Activated CD4-positive, alpha-beta T cell treated with anti-CD3 and anti-CD28 coated beads, Interleukin-2, amount 50 U/mL, for 1 hour (primary cell): ENCODE data around the gene AKNAD1.
"Not testable (repeated sequence)": the region's sequence is repeated elsewhere in the genome, so short reads cannot be mapped to it uniquely, and the experiment has no call there.

Experiments
- DNase-seq: peaks from one replicate; pipeline ENCODE4 v3.0.0-alpha.2; 2020

The AKNAD1 gene, protein sequence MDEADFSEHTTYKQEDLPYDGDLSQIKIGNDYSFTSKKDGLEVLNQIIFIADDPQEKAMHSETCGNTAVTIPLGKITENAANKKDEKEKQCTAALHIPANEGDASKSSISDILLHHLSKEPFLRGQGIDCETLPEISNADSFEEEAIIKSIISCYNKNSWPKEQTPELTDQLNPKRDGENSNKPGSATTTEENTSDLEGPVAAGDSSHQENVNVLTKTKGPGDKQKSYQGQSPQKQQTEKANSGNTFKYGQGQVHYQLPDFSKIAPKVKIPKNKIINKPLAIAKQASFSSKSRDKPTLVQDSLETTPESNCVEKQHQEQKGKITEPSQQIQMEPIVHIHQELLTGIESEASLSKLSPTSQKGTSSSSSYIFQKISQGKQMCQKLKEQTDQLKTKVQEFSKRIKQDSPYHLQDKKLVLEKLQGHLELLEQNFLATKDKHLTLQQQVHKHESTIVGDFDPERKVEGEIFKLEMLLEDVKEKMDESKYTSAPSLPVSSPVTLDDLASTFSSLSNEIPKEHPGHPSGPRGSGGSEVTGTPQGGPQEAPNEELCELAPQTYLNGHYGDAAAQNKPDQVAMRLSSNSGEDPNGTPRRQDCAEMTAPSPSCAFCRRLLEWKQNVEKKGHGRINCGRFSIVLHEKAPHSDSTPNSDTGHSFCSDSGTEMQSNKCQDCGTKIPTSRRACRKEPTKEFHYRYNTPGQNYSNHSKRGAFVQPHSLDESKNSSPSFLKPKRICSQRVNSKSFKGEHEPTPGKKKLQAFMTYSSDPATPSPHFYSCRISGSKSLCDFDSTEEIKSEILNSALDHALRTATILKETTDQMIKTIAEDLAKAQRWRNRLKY

DNA sequence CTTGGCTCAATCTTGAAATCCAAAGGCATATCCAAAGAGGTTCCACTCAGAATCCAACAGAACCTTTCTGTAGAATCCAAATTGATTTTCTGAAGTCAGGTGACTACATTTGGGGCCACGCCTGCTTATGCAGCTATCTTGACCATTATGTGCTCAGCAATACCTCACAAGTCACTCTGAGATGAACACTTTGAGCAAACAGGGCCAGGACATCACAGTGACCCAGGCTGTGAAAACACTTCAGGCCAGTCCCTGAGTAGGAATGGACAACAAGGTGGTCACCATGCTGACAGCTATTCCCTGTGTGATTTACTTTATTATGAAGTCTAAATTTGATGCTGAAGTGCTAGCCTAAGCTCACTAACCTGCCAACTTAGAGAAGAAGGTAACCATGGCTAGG, at the start of gene AKNAD1:
Gene AKNAD1, minus strand, starts transcription at position 101 of the 400 bp plus-strand sequence. CDS start 4,430 bp downstream, outside the sequence.
- DNase-seq: no peak

DNA sequence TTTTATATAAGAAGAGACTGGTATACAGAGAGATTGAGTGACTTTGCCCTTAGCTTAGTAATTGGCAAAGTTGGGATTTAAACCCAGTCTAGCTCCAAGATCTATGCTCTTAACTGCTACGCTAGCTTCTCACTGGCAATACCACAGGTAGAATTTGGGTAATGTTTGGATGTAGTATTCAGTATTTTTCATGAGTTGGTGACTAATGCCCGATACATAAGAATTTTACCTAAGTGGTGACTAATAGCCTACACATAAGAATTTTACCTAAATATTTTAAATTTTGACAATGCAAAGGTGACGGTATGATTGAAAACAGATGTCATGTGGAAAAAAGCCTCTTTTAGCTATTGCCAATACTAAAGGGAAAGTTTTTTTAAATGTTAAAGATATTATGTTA, 44.2 kb upstream of the AKNAD1 start:
- DNase-seq: no peak

DNA sequence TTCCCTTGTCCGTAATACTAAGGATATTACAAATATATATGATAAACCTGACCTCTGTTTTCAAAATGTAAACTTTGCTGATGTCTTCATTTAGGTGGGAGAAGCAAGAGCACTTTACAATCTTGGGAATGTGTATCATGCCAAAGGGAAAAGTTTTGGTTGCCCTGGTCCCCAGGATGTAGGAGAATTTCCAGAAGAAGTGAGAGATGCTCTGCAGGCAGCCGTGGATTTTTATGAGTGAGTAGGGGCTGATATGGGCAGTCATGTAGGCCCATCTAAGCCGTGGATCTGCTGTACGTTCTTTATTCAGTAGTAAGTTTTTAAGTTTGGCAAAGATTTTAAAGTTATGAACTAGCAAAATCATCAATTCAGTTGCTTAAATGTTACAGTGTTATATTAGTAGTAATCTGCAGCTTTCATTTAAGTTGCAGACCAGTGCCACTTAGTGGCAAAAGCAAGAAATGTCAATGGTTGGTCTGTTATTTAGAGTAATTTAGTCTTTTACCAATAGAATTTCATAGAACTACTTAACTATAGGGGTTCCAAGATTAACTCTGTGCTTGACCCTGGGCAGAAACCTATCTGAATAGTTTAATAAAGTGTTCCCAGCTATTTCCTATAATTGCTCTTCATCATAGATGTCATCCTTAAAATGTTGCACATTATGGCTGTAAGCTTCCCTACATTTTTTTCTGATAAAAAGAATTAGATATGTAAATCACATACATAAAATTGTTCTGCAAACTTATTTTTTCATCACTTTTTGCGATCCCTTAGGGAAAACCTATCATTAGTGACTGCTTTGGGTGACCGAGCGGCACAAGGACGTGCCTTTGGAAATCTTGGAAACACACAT, 41.2 kb upstream of the AKNAD1 start:
- peak; percentile 3 for DNase-seq

DNA sequence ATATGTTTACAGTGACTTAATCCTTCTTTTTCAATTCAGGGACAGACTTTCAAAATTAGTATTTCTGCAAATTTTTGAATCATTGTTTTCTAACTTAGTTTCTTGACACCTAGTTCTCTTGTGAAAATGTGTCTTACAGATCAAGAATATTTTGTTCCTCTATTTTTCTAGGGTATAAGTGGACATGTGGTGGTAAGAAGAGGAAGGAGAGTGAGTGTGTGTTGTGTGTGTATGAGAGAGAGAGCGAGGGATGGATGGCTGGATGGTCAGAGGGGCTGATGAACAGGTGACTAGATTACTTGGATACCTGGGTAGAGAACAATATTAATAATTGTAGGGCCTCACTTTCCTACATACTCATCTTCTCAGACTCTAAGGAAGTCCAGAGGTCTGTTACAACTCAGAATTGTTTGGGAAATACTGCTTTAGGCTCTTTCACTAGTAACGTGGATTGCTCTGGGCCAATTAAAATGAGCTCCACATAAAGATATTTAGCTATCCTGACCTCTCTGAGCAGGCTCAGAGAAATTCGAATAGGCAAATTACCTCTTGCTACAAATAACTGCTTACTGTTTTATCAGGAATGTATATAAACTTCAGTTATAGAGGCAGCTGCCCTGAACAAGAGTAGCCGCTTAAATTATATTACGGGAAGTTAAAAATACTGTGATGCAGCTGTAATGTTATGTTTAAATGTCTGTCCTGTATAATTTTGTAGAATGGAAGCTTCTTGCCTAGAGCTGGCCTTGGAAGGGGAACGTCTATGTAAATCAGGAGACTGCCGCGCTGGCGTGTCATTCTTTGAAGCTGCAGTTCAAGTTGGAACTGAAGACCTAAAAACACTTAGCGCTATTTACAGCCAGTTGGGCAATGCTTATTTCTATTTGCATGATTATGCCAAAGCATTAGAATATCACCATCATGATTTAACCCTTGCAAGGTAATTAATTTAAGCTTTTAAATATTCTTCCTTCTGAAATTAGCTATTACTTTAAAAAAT, 39.6 kb upstream of the AKNAD1 start:
- DNase-seq: no peak

DNA sequence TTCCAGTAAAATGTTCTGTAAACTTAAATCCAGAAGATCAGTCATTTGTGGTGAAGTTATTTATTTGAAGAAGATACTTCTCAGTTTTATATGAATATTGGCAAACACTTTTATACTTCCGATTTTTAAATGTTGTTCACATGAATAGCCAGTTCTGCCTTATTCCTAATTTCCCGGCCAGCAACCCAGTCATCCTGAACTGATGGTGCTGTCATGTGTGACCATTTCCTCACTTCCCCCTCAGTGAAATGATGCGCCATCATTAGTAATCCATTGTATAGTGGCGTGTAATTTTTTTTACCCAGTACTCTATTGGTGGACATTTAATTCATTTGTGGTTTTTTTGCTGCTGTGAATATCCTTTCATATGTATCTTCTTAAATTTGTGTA, 36.2 kb upstream of the AKNAD1 start:
- DNase-seq: no peak

DNA sequence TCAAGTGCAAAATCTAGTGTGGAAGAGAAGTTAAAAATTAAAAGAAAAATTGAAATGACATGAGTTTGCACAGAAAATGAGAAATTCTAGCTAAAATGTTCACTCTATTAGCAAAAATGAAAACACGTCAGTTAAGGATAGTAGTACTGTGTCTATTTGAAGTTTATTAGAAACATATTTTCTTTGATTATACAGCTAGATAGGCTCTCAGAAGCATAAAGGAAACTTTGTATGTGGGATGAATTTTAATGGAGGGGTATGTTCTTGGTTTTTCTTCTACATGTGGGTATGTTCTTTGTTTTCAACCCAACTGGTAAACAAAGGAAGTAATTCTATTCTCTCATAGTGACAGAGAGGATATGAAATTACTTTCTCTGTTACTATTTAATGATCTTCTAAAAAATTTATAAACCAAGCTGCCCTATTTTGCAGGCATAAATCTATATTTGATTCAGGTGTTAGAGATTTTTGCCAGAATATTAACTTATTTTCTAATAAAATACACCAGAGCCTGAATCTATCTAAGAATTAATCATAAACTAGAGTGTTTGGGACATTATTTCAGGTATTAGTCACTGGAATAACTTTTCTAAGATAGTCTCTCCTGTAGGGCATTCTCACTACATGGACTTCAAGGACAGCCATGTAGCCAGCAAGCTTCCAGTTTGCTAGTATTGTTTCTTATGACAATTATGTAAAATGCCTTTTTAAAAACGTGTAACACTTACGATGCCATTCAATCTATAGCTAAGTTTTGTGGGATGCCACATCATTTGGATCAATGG, 35.7 kb upstream of the AKNAD1 start:
- no peak for DNase-seq

DNA sequence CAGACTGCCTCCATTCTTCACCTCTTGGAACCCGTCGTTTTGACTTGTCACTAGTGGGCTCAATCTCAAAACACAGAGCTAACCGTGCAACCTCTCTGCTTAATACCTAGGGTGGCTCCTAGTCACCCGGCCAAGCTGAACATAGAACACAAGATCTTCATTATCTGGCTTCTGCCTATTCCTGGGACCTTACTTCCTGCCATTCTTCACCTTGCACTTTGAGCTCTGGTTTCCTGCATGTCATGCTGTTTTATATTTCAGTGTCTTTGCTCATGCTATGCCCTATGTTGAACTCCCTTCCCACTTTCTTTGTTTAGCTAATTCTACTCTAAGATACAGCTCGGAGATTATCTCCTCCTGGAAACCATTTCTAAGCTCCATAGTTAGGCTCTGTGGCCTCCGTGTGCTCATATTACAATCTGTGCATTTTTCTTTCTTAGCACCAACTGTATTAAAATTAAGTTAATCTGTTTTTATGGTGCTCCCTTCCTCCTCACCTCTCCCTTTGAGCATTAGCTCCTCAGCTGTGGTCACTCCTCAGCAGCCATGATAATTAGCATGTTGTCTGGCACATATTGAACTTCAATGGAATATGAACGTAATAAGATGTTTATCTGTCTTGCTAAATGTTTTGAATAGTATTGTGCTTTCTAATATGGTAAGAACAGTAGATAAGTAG, 33.0 kb upstream of the AKNAD1 start:
- DNase-seq: no peak

DNA sequence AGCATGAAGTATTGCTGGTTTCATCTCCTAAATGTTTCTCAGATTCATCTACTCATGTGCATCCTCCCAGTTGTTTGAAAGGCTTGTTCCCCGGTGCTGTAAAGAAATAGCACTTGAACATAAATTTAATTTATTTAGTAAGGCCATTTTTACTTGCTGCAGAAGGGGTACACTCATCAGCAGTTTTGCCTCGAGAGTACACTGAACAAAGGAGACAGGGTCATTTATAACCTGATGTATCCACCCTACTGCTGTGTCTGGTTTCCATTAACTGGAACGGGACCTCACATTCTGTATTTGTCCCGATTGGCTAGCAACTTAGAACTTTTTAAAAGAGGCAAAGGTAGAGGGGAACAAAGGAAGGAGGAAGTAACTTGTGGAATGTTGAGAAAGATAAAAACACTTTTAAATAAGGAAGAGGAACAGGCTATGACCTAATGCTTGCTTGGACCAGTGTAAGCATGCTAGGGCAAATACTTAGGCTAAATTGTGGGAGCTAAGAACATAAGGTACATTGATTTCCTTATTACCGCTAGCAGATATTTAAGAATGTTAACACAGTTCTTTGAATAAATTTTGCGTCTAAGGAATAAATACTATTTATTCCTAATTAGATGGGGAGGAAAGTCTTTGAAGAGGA, 32.2 kb upstream of the AKNAD1 start:
- DNase-seq: not testable (repeated sequence)

DNA sequence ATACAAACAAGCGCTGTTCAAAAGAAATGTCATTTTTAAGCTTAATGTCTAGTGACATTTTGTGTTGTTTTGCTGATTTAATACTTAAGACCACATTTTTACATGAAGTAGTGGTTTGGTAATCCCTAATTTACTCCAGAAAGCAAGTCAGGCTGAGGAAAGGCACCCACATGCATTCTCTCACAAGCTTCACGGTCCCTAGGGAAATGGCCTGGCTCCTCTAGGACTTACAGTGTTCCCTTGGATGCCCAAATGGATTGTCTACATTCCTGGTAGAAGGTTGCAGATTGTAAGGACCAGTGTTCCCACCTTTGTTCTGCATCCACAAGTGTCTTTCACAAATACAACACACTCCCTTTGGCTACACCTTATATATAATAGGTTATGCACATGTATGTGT, 29.4 kb upstream of the AKNAD1 start:
- DNase-seq: no peak

DNA sequence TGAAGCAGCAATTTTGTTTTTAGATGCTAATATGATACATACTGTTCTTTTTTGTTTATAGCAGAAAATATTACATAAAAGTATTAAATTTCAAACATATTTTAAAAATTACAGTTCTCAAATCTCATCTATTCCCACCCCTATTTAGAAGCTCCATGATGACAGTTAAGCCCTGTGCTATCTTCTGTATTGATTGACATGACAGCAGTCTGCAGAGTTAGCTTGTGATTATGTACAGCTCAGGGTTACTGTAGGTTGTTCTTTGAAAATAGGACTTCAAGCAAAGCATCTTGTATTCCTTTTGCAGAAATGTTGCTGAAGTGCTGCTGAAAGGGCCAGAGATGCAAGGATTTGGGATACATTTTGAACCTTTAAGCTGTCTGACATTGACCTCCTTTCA, 28.1 kb upstream of the AKNAD1 start:
- DNase-seq: no peak

DNA sequence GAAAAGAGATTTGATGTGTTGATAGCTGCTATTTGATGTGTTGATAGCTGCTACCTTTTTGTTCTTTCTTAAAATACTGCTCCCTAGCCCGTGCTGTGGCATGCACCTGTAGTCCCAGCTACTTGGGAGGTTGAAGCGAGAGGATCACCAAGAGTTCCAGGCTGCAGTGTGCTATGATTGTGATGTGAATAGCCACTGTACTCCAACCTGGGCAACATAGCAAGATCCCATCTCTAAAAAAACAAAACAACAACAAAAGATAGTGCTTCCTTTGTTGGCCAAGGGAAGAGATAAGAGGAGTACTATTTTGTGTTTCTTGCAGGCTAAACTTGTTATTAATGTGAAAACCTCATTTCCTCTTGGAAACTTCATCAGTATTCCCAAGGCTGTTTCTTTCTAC, 25.9 kb upstream of the AKNAD1 start:
- DNase-seq: no peak

DNA sequence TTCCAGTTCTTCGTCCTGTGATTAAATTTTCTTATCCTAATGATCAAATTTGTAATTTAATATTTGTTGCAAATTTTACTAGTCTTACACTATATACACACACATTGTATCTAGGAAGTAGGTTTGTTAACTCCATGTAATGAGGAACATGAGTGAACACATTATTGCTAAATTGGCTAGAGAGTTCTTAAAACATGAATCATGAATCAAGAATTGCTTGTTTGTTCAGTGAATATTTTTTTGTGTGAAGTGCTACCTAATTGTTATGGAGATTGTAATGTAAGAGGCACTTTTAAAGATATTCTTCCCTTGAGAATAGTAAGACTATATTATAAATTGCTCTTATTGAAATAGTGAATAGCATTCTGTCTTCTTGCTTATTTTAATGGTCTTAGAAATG, 24.5 kb upstream of the AKNAD1 start:
- no peak for DNase-seq

DNA sequence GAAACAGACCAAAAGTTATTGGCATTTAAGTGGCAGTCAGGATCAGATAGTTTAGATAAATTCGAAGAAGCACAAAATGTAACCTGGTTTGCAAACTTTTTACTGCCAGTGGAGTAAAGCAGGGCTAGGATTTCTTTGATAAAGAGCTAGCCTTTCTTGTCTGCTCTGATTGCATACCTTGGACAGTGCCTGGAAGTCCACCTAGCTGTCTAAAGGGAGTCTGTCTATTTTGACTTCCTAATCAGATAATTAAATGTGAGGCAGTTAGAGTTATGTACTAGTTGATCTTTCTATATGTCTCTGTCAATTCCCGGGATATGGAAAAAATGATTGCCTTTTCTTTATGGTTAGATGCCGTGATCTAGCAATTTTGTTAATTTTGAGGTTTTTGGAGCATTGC, 24.0 kb upstream of the AKNAD1 start:
- no peak for DNase-seq

DNA sequence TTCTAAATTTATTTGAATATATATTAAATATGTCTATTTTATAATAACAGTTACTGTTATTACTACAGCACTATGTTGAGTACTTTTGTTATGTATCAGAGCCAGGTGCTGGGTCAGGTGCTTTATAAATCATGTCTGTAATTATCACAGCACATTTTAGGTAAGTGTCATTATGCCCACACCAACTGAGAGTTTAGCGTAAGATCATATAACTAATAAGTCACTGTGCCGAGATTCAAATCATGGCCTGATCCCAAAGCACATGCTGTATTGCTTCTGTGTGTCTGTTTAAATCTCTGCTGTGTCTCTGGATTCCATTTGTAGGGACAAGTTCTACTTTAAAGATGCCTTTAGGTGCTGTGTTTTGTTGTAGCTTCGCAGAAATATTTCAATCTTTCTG, 21.8 kb upstream of the AKNAD1 start:
- DNase-seq: no peak

DNA sequence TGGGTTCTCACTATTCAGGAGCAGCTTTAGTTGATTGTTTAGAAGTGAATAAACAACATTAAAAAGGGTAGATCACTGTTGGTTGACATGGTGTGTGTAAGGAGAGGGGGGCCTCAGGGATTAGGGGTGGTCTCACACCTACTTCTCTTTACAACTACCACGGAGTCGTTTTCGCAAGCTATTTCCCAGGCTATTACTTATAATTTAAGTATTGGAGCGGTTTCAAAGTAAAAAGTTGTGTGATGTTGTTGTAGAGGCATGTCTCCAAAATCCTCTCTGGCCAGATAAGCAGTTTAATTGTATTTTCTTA, 21.2 kb upstream of the AKNAD1 start:
- no peak for DNase-seq

DNA sequence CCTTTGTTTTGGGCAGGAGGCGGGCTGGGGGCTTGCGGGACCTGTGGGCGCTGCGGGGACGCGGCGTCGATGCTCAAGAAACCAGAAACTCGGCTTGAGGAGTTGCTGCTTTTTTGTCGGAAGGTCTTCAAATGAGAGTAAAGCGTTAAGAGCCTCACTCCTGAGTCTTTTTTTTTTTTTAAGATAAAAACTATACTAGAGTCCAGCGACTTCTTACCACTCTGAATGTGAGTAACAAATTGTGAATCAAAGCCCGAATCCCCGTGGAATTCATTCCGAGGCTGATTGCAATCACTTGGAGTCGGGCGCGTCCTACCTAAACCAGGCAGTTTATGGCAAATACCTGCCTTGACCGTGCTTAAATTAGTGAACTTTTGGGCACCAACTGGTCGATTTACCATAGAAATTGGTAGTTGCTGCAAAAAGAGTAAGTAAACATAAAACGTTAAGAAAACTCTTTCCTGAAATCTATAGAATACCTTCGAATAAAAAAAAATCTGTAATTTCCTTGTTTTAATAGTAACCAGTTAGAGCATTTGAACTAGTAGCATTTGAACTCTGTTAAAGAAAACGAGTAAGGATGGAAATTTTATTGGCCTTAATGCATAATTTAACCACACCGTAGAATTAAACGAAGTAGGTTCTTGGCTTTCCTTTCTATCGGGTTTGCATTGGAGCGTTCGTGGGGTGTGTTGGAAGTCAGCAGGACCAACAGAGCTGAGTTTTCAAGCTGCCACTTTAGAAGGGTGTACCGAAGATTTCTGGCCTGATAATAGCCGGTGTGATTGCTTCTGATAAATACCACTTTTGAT, 20.7 kb upstream of the AKNAD1 start:
- DNase-seq: no peak

DNA sequence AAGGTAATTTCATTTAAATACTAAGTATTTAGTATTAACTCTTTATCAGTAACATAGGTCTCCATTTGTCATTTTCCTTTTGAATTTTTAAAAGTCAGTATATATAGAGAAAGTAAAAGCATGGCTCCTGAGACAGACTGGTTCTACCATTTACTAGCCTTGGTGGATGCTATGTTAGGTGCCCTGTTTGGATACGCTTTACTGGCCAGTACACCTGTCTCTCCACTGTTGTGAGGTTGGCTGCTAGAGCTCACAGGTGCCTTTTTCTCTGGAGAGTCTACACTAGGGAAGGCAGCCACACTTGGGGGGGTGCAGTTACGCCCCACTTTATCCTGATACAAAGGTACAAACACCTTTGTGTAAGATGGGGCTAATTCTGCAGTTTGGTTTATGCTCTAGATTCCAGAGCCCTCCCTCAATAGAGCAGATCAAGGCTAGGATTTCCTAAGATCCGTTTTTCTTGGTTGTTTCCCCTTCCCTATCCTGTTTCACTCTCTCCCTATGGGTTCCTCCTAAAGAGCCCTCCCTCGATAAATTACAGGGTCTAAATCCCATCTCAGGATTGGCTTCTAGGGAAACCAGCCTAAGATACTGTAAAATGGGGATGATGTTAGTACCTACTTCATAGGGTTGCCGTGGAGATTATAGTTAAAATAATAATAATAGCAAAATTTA, 14.3 kb upstream of the AKNAD1 start:
- no peak for DNase-seq

DNA sequence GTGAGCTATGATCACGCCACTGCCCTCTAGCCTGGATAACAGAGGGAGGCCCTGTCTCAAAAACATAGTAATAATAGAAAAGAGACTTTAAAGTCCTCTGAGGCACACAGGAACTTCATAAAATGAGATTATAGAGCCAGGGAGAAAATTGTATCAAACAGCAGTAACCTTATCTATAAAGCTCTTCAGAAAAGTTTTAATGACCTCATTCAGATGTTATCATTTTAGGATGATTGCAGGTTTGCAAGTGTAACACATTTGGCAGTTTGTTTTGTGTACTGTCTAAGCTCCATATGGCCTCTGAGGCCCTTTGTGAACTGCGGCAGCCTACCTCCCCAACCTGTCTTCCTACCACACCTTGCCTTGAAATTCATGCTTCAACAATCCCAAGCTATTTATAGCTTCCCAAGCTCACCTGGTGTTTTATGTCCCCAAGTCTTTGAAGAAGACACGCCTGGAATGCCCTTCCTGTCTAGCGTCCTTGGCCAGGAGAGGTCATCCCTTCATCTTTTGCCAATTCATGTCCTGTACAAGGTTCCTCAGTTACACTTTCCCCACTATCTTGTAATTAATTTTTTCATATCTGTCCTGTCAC, 8.5 kb upstream of the AKNAD1 start:
- DNase-seq: no peak
